ENCODE data around the gene ARX.

ARX gene

DNA sequence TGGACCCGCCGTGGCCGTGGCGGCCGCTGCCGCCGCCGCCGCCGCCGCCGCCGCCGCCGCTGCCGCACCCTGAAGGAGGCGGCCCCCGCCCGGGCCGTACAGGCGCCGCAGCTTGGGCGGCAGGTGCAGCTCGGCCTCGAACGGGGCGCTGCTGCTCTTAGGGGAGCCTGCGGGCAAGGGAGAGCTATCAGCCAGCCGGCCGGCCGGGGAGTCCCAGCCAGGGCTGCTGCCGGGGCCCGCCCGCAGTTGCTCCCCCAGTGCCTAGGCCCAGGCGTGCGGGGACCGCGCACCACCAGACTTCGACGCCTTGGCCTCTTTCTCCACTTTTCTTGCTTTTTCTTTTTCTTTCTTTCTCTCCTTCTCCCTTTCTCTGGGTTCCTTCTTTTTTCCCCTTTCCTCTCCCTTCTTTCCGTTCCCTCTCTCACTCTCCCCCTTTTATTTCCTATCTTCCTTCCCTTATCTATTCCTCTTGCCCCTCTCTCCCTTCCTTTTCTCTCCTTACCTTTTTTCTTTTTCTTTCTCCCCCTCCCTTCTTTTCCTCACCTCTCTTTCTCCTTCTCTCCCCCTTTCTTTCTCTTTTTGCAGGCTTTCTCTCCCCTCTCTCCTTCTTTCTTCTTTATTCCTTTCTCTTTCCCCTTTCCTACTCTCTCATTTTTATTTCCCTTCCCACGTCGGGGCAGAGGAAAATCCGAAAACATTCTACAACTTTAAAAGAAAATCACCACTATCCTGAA lies 2.0 kb downstream of the ARX start:
- peaks cover 6% of the 10 kb centered on the region for H3K4me1 ChIP-seq (ENCODE audit: control insufficient read depth, insufficient read depth, low read length)
- no peak overlapping the region for H3K4me3 ChIP-seq (ENCODE audit: low read length)
- H3K36me3 ChIP-seq (ENCODE audit: control insufficient read depth, insufficient read depth, low read length) = no peaks in the 10 kb centered on the region
- H3K9me3 ChIP-seq (ENCODE audit: control insufficient read depth, low read length) = no peaks in the 10 kb centered on the region
- H3K9ac ChIP-seq (ENCODE audit: low read length) = no peak overlapping the region
- H3K27me3 ChIP-seq (ENCODE audit: control insufficient read depth, insufficient read depth, low read length) = peaks cover 88% of the 10 kb centered on the region

DNA sequence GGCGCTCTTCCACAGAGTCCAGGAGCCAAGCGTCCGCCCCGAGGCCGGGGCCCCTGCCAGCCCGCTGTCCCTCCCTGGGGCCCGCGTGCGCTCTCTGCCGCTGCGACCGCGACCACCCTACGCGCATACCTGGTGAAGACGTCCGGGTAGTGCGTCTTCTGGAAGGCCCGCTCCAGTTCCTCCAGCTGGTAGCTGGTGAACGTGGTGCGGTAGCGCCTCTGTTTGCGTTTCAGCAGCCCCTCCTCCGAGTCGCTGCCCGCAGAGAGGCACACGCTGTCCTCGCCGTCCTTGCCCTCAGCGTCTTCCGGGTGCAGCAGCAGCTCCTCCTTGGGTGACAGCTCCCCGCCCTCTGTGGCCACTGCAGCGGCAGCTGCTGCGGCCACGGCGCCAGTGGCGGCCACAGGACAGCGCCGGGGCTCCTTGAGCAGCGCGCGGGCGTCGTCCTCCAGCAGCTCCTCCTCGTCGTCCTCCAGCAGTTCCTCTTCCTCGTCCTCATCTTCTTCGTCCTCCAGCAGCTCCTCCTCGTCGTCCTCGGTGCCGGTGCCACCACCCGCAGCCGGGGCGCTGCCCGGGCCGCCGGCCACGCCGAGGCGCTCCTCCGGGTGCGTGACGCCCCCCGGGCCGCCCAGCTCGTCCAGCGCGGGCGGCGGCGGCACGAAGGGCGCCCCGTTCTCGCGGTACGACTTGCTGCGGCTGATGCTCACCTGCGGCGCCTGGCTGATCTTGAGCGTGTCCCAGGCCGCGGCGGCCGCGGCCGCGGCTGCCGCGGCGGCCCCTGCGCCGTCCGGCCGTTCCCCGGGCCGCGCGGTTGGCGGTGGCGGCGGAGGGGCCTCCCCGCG lies 2.8 kb downstream of the ARX start:
- no peaks in the 10 kb centered on the region for H3K36me3 ChIP-seq (ENCODE audit: control insufficient read depth, insufficient read depth, low read length)
- no peak overlapping the region for H3K4me3 ChIP-seq (ENCODE audit: low read length)
- H3K9ac ChIP-seq (ENCODE audit: low read length) = no peak overlapping the region
- peaks cover 6% of the 10 kb centered on the region for H3K4me1 ChIP-seq (ENCODE audit: control insufficient read depth, insufficient read depth, low read length)
- peaks cover 90% of the 10 kb centered on the region for H3K27me3 ChIP-seq (ENCODE audit: control insufficient read depth, insufficient read depth, low read length)
- no peaks in the 10 kb centered on the region for H3K9me3 ChIP-seq (ENCODE audit: control insufficient read depth, low read length)

DNA sequence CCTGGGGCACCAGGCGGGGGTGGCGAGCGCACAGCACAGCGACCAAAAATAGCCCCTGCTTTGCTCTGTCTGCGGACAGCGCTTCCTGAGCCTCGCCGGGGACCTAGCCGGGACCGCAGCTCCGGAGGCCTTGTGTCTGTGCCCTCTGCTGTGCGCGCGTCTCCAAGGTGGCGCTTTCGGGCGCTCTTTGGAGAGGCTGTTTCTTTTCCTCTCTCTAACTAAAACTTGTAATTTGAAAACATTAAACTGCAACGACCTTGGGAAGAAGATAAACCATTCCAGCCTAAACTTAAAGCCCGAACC lies 3.4 kb downstream of the ARX start:
- Histone ChIP-seq H3K4me3 (ENCODE audit: low read length) (no peak overlapping the region), H3K9ac (ENCODE audit: low read length) (no peak overlapping the region), H3K4me1 (ENCODE audit: control insufficient read depth, insufficient read depth, low read length) (peaks cover 6% of the 10 kb centered on the region)

DNA sequence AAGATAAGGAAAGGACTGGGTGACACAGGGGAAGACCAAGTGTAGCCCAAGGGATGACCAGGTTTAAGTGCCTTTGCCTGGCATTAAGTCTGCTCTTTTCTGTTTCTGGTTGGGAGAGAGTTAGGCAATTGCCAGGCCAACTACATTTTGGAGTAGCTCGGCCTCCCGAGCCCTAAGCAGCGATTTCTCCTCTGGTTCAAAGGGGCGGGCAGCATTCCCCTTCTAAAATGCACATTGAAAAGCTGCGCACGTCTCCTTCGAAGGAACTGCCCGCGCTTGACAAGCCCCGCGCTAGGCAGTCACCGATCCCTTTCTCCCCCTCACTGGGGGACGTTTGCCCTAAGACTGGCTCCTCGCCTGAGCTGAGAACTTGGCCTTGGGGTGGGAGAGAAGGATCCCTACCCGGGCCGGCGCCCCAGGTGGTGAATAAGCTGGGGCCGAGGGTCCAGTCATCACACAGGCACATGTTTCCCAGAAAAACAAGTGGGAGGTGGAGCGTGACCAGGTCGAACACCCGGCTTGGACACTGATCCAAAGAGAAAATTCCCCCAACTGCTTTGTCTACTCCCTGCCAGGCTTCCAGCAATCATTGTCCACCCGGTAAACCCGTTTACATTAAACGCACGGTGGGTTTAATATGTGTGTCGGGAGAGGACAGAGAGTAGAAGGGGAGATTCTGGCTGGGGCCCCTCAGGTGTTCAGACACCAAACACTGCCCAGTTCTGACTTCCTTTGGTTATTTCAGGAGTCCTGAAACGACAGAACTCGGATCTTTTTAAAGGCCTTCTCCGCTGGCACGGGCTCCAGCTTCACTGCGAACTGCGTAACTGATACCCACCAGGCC lies 4.0 kb downstream of the ARX start:
- H3K9me3 ChIP-seq (ENCODE audit: control insufficient read depth, low read length) = no peaks in the 10 kb centered on the region
- no peaks in the 10 kb centered on the region for H3K36me3 ChIP-seq (ENCODE audit: control insufficient read depth, insufficient read depth, low read length)
- H3K9ac ChIP-seq (ENCODE audit: low read length) = no peak overlapping the region
- H3K4me1 ChIP-seq (ENCODE audit: control insufficient read depth, insufficient read depth, low read length) = peaks cover 6% of the 10 kb centered on the region
- peaks cover 89% of the 10 kb centered on the region for H3K27me3 ChIP-seq (ENCODE audit: control insufficient read depth, insufficient read depth, low read length)
- H3K4me3 ChIP-seq (ENCODE audit: low read length) = no peak overlapping the region

More for the DNA sequence above, 3.4 kb downstream of the ARX start:
- peaks cover 90% of the 10 kb centered on the region for H3K27me3 ChIP-seq (ENCODE audit: control insufficient read depth, insufficient read depth, low read length)
- H3K9me3 ChIP-seq (ENCODE audit: control insufficient read depth, low read length) = no peaks in the 10 kb centered on the region
- H3K36me3 ChIP-seq (ENCODE audit: control insufficient read depth, insufficient read depth, low read length) = no peaks in the 10 kb centered on the region

DNA sequence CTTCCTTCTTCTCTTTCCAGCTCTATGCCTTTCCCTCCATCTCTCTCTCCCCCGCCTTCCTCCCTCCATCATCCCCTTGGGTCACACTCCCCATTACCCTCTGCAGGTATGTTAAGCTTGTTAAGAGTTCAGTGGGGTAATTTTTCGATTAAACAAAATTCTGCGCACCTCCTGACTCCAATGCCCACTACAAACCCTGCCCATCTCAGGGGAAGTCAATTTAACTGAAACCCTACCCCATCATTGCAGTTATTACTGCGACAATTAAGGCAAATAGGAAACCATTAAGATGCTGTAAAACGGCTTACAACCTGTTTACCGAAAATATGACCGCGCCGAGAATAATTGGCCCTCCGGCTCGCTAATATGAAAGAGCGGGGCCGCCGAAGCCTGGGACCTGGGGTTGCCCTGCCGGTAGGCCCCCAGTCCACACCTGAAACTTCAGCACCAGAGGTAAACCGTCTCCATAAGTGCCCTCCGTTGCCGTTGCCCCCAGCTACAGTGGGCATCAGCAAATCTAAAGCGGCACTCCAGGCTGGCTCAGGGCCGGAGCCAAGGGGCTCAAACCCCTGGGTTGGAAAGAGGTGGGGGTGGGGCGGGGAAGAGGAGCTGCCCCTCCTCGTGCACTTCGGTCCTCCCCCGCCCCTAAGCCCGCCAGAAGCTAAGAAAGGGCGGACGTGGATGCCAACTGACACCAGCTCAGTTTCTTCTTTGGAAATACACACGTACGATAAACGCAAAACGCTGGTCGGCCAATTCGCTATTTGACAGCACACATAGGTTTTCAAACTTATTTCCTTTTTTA lies 4.8 kb downstream of the ARX start:
- Histone ChIP-seq H3K36me3 (ENCODE audit: control insufficient read depth, insufficient read depth, low read length) (no peaks in the 10 kb centered on the region), H3K9me3 (ENCODE audit: control insufficient read depth, low read length) (no peaks in the 10 kb centered on the region), H3K27me3 (ENCODE audit: control insufficient read depth, insufficient read depth, low read length) (peaks cover 89% of the 10 kb centered on the region), H3K4me1 (ENCODE audit: control insufficient read depth, insufficient read depth, low read length) (peaks cover 6% of the 10 kb centered on the region), H3K4me3 (ENCODE audit: low read length) (no peak overlapping the region), H3K9ac (ENCODE audit: low read length) (no peak overlapping the region)

DNA sequence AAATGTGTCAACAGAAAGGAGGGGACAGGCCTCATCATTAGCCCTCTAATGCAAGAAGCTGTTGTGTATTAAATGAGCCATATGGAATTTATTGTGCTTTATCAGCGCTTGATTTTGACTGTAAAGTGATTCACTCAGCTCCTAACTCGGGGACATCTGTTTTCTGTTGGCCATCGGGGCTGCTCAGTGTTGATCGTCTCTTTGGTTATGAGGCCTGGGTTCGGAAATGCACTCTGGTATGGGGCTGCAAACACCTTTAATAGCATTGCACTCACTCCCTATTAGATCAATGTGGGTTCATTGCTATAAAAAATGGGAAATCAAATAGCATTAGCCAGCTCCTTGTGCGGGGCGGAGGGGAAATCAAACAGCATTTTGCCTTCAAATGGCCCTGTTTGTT lies 6.4 kb downstream of the ARX start:
- H3K4me3 ChIP-seq (ENCODE audit: low read length) = no peak overlapping the region
- H3K27me3 ChIP-seq (ENCODE audit: control insufficient read depth, insufficient read depth, low read length) = peaks cover 93% of the 10 kb centered on the region
- H3K9me3 ChIP-seq (ENCODE audit: control insufficient read depth, low read length) = no peaks in the 10 kb centered on the region
- no peaks in the 10 kb centered on the region for H3K36me3 ChIP-seq (ENCODE audit: control insufficient read depth, insufficient read depth, low read length)
- H3K9ac ChIP-seq (ENCODE audit: low read length) = no peak overlapping the region
- H3K4me1 ChIP-seq (ENCODE audit: control insufficient read depth, insufficient read depth, low read length) = no peaks in the 10 kb centered on the region

DNA sequence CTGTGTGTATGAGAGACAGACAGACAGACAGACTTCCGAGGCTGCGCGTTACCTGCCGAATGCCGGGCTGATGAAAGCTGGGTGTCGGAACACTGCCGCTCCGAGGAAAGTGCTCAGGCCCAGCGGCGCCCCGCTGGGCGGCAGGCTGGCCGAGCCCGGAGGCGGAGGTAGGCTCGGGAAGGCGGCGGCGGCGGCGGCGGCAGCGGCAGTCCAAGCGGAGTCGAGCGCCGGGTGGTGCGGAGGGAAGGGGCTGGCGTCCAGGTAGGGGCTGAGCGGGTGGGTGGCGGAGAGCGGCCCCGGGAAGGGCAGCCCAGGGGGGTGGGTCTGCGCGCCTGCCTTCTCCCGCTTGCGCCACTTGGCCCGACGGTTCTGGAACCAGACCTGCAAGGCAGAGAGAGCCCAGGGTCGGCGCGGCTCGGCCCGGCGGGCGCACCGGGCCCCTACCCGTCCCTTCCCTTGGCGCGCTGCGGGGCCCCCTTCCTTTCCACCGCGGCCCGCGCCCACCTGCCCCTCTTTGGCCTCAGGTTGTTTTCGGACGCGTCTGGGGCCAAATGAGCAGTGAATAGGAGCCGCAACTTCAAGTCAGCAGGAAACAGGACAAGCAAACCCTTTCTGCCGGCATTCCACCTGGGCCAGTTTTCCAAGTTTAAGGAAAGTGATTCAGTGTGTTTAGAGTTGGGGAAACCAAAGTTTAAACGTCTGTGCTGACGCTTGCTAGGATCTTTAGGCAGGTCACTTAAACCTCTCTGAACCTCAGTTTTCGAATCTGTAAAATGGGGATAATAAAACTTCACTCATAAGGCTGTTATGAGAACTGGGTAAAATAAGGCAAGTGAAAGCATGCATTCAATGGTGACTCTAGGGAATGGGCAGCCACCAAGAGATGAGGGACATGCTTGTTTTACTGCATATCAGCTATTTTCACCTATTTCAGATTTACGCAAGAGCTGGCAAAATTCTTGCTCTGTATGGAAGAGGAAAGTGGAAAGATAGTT lies 8.4 kb downstream of the ARX start:
- Histone ChIP-seq H3K4me3 (ENCODE audit: low read length) (no peak overlapping the region), H3K36me3 (ENCODE audit: control insufficient read depth, insufficient read depth, low read length) (no peaks in the 10 kb centered on the region), H3K9ac (ENCODE audit: low read length) (no peak overlapping the region), H3K9me3 (ENCODE audit: control insufficient read depth, low read length) (no peaks in the 10 kb centered on the region), H3K27me3 (ENCODE audit: control insufficient read depth, insufficient read depth, low read length) (peaks cover 92% of the 10 kb centered on the region), H3K4me1 (ENCODE audit: control insufficient read depth, insufficient read depth, low read length) (no peaks in the 10 kb centered on the region)

DNA sequence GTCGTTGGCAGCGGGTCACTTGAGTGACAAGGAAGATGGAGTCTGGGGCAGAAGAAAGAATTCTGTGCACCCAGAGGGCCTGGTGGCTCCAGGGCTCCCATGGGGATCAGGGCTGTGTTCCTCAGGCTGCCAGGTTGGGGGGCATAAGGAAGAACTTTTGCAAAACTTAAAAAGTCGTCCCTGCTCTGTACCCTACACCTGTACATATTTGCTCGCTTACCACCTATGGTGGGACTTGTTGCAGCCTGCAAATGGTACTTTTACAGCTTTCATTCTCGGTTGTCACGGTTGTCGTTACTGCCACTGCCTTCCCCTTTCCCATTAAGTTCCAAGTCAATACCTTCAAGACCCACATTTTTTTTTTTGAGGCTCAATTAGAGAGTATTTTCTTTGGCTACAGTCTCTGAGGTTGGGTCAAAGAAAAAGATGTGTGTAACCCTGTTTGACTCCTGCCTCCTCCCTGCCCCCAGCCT lies 9.1 kb downstream of the ARX start:
- H3K9me3 ChIP-seq (ENCODE audit: control insufficient read depth, low read length) = no peaks in the 10 kb centered on the region
- no peaks in the 10 kb centered on the region for H3K4me1 ChIP-seq (ENCODE audit: control insufficient read depth, insufficient read depth, low read length)
- H3K27me3 ChIP-seq (ENCODE audit: control insufficient read depth, insufficient read depth, low read length) = peaks cover 85% of the 10 kb centered on the region
- no peaks in the 10 kb centered on the region for H3K36me3 ChIP-seq (ENCODE audit: control insufficient read depth, insufficient read depth, low read length)
- H3K4me3 ChIP-seq (ENCODE audit: low read length) = no peak overlapping the region
- H3K9ac ChIP-seq (ENCODE audit: low read length) = no peak overlapping the region

DNA sequence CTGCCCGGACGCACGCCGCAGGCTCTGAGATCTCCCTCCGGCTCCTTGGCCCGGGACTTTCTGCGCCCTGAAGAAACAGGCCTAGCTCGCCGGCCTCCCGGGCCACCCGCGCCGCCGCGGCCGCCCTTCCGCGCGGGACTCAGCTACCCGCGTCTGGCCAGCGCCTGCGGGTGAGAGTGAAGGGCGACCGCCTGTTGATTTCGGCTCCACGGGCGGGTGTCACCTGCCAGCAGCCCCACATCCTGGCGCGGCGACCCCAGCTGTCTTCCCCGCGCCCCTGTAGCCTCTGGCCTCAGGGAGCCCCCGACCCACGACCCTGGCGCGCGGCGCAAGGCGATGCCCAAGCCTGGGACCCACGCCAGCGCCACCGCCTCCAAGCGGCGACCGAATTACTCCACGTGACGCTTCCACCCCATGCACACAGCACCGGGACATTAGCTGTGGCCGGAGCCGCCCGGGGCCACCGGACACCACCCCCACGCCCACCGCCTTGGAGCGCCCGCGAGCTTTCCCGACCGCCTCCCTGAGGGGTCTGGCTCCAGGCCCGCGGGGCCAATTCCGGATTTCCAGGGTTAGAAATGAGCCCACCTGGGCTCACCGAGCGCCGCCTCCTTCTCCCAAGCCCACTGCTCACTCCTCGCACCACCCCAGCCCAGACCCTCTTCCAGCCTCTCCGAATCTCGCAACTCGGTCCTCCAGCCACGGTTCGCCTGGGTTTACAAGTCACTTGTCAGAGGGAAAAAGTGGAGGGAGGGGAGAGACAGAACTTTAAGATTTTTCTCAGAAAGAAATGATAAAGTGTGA lies 10.2 kb downstream of the ARX start:
- Histone ChIP-seq H3K36me3 (ENCODE audit: control insufficient read depth, insufficient read depth, low read length) (no peaks in the 10 kb centered on the region), H3K9me3 (ENCODE audit: control insufficient read depth, low read length) (no peaks in the 10 kb centered on the region), H3K9ac (ENCODE audit: low read length) (no peak overlapping the region), H3K27me3 (ENCODE audit: control insufficient read depth, insufficient read depth, low read length) (peaks cover 74% of the 10 kb centered on the region), H3K4me1 (ENCODE audit: control insufficient read depth, insufficient read depth, low read length) (no peaks in the 10 kb centered on the region), H3K4me3 (ENCODE audit: low read length) (no peak overlapping the region)

DNA sequence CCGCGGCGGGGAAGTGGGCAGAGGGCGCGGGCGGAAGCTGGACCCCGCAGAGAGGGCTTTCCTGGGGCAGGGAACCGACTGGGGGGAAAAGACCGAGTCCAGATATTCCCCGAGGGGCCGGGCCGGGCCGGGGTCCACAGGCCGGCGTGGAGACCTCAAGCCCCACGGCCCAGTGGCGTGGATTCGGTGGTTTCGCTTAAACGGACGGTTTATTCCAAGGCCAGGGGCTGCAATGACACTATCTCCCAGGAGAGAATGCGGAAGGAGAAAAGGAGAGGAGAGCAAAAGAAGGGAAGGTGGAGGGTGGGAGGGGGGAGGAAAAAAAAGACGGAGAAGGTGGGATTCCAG lies 10.8 kb downstream of the ARX start:
- Histone ChIP-seq H3K9me3 (ENCODE audit: control insufficient read depth, low read length) (no peaks in the 10 kb centered on the region), H3K27me3 (ENCODE audit: control insufficient read depth, insufficient read depth, low read length) (peaks cover 69% of the 10 kb centered on the region), H3K36me3 (ENCODE audit: control insufficient read depth, insufficient read depth, low read length) (no peaks in the 10 kb centered on the region), H3K4me1 (ENCODE audit: control insufficient read depth, insufficient read depth, low read length) (no peaks in the 10 kb centered on the region), H3K9ac (ENCODE audit: low read length) (no peak overlapping the region), H3K4me3 (ENCODE audit: low read length) (no peak overlapping the region)
